BE2C (cell line): Measurements from ENCODE around the gene E2F6.

ENCODE experiments used
- DNase-seq: peaks from one replicate; pipeline ENCODE4 v3.0.0-alpha.2; 2020
- H3K27me3 ChIP-seq: fragments of 250-450 bp; sonication (Bioruptor Pico); 2 replicates; pipeline ENCODE4 v1.5.1; 2020; ENCODE audit warnings: mild to moderate bottlenecking
- H3K36me3 ChIP-seq: fragments of 250-450 bp; sonication (Bioruptor Pico); 2 replicates; pipeline ENCODE4 v1.5.1; 2020; ENCODE audit warnings: mild to moderate bottlenecking
- H3K4me1 ChIP-seq: fragments of 250-450 bp; sonication (Bioruptor Pico); 2 replicates; pipeline ENCODE4 v1.5.1; 2020
- H3K4me3 ChIP-seq: 2 replicates; pipeline ENCODE4 v1.5.1; 2011; ENCODE audit warnings: low read depth, low read length
- H3K9me3 ChIP-seq: fragments of 250-450 bp; sonication (Bioruptor Pico); 2 replicates; pipeline ENCODE4 v1.5.1; 2020
- TF ChIP-seq, protein P1 (sequence below): IDR thresholded peaks from 2 replicates; pipeline ENCODE4 v1.5.1; 2012; ENCODE audit warnings: mild to moderate bottlenecking, low read depth, low read length

E2F6 gene

DNA sequence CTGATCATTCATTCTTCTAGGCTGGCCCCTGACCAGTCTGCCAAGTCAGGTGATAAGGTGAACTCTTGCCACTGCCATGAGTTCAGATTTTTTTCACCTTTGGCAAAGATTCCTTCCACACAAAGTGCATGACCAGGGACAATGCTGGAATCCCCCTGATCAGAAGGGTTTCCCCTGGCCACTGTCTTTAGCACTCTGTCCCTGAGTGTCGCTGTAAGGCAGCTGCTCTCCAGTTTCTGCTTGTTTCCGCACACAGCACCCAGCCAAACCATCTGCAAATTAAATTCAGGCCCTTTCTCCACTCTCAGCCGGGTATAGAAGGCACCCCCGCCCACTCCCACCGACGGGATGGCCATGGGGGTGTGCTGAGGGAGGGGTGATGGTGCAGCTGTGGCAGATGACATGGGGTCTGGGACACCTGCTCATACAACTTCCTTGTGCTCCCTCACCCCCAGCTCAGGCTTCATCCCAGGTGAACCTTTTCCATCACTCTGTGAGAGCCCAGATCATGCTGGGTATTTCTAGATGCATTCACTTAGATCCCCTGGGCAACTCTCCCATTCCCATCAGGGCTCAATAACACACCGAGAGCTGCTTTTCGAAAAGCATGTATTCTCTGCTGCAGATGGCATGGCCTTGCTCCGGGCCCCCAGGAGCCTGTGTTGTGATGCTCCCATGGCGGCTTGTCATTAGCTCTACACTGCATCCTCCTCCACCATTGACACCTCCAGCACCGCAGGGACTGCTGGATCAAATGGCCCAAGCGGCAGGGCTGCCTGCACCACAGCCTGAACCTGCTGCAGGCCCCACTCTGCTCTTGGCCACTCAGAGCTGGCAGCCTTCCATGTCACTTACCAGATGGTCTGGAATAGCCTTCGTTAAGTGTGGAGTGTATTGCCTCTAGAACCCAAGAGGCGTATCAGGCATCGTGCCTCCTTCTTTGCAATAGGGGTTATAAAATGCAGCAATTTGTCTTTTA is 69.2 kb downstream of the E2F6 start:
- H3K27me3 ChIP-seq, result no peaks in the 10 kb centered on the region
- H3K36me3 ChIP-seq, result no peaks in the 10 kb centered on the region
- TF ChIP-seq, protein P1, sequence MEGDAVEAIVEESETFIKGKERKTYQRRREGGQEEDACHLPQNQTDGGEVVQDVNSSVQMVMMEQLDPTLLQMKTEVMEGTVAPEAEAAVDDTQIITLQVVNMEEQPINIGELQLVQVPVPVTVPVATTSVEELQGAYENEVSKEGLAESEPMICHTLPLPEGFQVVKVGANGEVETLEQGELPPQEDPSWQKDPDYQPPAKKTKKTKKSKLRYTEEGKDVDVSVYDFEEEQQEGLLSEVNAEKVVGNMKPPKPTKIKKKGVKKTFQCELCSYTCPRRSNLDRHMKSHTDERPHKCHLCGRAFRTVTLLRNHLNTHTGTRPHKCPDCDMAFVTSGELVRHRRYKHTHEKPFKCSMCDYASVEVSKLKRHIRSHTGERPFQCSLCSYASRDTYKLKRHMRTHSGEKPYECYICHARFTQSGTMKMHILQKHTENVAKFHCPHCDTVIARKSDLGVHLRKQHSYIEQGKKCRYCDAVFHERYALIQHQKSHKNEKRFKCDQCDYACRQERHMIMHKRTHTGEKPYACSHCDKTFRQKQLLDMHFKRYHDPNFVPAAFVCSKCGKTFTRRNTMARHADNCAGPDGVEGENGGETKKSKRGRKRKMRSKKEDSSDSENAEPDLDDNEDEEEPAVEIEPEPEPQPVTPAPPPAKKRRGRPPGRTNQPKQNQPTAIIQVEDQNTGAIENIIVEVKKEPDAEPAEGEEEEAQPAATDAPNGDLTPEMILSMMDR, result no peak
- no peaks in the 10 kb centered on the region for H3K9me3 ChIP-seq
- DNase-seq, result peak; percentile 89
- H3K4me1 ChIP-seq, result peaks cover 18% of the 10 kb centered on the region
- no peak overlapping the region for H3K4me3 ChIP-seq

- Histone ChIP-seq H3K4me3 (no peak overlapping the region), H3K36me3 (no peaks in the 10 kb centered on the region), H3K4me1 (peaks cover 18% of the 10 kb centered on the region), H3K9me3 (no peaks in the 10 kb centered on the region), H3K27me3 (no peaks in the 10 kb centered on the region)
- TF ChIP-seq, protein P1, result no peak
- no peak for DNase-seq
Measured at GRCh38 chr2:11396021-11396420, 69.9 kb downstream of the E2F6 start.

- Histone ChIP-seq H3K27me3 (no peaks in the 10 kb centered on the region), H3K9me3 (no peaks in the 10 kb centered on the region), H3K4me1 (peaks cover 18% of the 10 kb centered on the region), H3K36me3 (no peaks in the 10 kb centered on the region), H3K4me3 (no peak overlapping the region)
- TF ChIP-seq, protein P1, result no peak
- DNase-seq, result peak; percentile 32
Measured at GRCh38 chr2:11395389-11395788, 70.6 kb downstream of the E2F6 start.
